SK-N-MC (cell line): Measurements from ENCODE around the gene GNPAT.

Experiments used
- EZH2 ChIP-seq: fragments of 200-600 bp; sonication (generic); IDR thresholded peaks from one replicate; pipeline ENCODE4 v1.6.1; 2017; ENCODE audit warnings: antibody characterized with exemption
- FOXP2 ChIP-seq: optimal IDR thresholded peaks from 2 replicates; pipeline ENCODE3; 2011; ENCODE audit warnings: mild to moderate bottlenecking, moderate library complexity; ENCODE audit not compliant: insufficient read depth; ENCODE audit errors: extremely low read length, control extremely low read depth
- POLR2AphosphoS5 ChIP-seq: IDR thresholded peaks from 2 replicates; pipeline ENCODE4 v1.6.1; 2012; ENCODE audit warnings: mild to moderate bottlenecking, low read depth, low read length, borderline replicate concordance

GRCh38 chr1:231260351-231260750, 19.3 kb downstream of the GNPAT start:
- TF ChIP-seq EZH2 (no peak), POLR2AphosphoS5 (no peak), FOXP2 (no peak)
